ENCODE measurements around the gene SOX12. TPM values are rescaled to one million over a fixed set of nuclear protein-coding genes. Genes with fewer than 3 reads are reported as not detected.
A peak's percentile ranks its signal among the peaks of the same experiment; 100 is the strongest.

The SOX12 gene
- total and polyA plus RNA-seq, 4 donors = 0.67 to 4.2 (median 1.7) TPM

GRCh38 chr20:368915-369314 is 43.6 kb downstream of the SOX12 start:
- TF ChIP-seq, protein P1, sequence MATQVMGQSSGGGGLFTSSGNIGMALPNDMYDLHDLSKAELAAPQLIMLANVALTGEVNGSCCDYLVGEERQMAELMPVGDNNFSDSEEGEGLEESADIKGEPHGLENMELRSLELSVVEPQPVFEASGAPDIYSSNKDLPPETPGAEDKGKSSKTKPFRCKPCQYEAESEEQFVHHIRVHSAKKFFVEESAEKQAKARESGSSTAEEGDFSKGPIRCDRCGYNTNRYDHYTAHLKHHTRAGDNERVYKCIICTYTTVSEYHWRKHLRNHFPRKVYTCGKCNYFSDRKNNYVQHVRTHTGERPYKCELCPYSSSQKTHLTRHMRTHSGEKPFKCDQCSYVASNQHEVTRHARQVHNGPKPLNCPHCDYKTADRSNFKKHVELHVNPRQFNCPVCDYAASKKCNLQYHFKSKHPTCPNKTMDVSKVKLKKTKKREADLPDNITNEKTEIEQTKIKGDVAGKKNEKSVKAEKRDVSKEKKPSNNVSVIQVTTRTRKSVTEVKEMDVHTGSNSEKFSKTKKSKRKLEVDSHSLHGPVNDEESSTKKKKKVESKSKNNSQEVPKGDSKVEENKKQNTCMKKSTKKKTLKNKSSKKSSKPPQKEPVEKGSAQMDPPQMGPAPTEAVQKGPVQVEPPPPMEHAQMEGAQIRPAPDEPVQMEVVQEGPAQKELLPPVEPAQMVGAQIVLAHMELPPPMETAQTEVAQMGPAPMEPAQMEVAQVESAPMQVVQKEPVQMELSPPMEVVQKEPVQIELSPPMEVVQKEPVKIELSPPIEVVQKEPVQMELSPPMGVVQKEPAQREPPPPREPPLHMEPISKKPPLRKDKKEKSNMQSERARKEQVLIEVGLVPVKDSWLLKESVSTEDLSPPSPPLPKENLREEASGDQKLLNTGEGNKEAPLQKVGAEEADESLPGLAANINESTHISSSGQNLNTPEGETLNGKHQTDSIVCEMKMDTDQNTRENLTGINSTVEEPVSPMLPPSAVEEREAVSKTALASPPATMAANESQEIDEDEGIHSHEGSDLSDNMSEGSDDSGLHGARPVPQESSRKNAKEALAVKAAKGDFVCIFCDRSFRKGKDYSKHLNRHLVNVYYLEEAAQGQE (IDR thresholded peaks at IDR 0.05) = no peak
- TF ChIP-seq SP1 (IDR thresholded peaks at IDR 0.05) (no peak), RXRA (IDR thresholded peaks at IDR 0.05) (peak in 1 of 2 donors; percentile 11), JUND (IDR thresholded peaks at IDR 0.05) (no peak), HNF4A (conservative IDR thresholded peaks at IDR 0.05) (peak in 1 of 2 donors; percentile 31), ZBTB33 (IDR thresholded peaks at IDR 0.05) (no peak), MAX (IDR thresholded peaks at IDR 0.05) (no peak), HNF4G (IDR thresholded peaks at IDR 0.05) (no peak), TAF1 (conservative IDR thresholded peaks at IDR 0.05) (no peak), FOXA2 (IDR thresholded peaks at IDR 0.05) (no peak), RAD21 (IDR thresholded peaks at IDR 0.05) (no peak)
- DNase-seq (ENCODE audit: low spot score) = no peak
- H3K36me3 ChIP-seq (ENCODE audit: control insufficient read depth in 4 of 4, insufficient read depth in 3 of 4, low read depth in 1 of 4, low read length in 3 of 4) = no peaks in the 10 kb centered on the region
- peaks cover 14 to 40% (median 29%) of the 10 kb centered on the region in 4 donors for H3K4me1 ChIP-seq (ENCODE audit: control insufficient read depth in 4 of 4, insufficient read depth in 4 of 4, low read length in 3 of 4)
- H3K27me3 ChIP-seq (ENCODE audit: control insufficient read depth in 4 of 4, insufficient read depth in 4 of 4, low read length in 3 of 4) = no peaks in the 10 kb centered on the region
- 86% methylated on average over 4 of the region's 4 CpGs for WGBS
- no peak overlapping the region for H3K27ac ChIP-seq (ENCODE audit: low read depth in 1 of 2, low read length in 2 of 2)
- H3K4me3 ChIP-seq (ENCODE audit: low read depth in 1 of 3, low read length in 3 of 3) = no peak overlapping the region
- H3K9me3 ChIP-seq (ENCODE audit: control insufficient read depth in 4 of 4, low read length in 3 of 4) = no peaks in the 10 kb centered on the region
- no peak overlapping the region for H3K9ac ChIP-seq (ENCODE audit: low read depth in 1 of 2, low read length in 2 of 2)

DNA sequence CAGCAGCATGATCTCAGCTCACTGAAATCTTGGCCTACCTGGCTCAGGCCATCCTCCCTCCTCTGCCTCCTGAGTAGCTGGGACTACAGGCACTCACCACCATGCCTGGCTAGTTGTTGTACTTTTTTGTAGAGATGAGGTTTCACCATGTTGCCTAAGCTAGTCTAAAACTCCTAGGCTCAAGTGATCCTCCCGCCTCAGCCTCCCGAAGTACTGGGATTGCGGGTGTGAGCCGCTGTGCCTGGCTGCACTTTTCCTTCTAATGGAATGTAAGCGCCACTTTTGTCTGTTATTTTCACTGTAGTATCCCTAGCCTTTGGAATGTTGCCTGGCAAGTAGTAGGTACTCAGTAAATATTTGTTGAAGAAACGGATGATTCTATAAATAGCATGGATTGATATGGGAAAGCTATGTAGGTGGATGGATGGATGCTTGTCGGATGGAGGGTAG is 44.8 kb downstream of the SOX12 start:
- H3K36me3 ChIP-seq (ENCODE audit: control insufficient read depth in 4 of 4, insufficient read depth in 3 of 4, low read depth in 1 of 4, low read length in 3 of 4) = no peaks in the 10 kb centered on the region
- H3K27ac ChIP-seq (ENCODE audit: low read depth in 1 of 2, low read length in 2 of 2) = peak overlapping the region; percentile 48 to 91
- no peak for DNase-seq (ENCODE audit: low spot score)
- 40% methylated on average over 7 of the region's 7 CpGs for WGBS
- H3K9ac ChIP-seq (ENCODE audit: low read depth in 1 of 2, low read length in 2 of 2) = peak overlapping the region in 1 of 2 donors; percentile 30
- no peaks in the 10 kb centered on the region for H3K9me3 ChIP-seq (ENCODE audit: control insufficient read depth in 4 of 4, low read length in 3 of 4)
- H3K27me3 ChIP-seq (ENCODE audit: control insufficient read depth in 4 of 4, insufficient read depth in 4 of 4, low read length in 3 of 4) = no peaks in the 10 kb centered on the region
- H3K4me3 ChIP-seq (ENCODE audit: low read depth in 1 of 3, low read length in 3 of 3) = no peak overlapping the region
- peaks cover 12 to 38% (median 29%) of the 10 kb centered on the region in 4 donors for H3K4me1 ChIP-seq (ENCODE audit: control insufficient read depth in 4 of 4, insufficient read depth in 4 of 4, low read length in 3 of 4)
- TF ChIP-seq HNF4G (IDR thresholded peaks at IDR 0.05) = no peak
- TF ChIP-seq EGR1 (IDR thresholded peaks at IDR 0.05; ENCODE audit: low read depth in 2 of 2) = no peak
- TF ChIP-seq NR2F2 (IDR thresholded peaks at IDR 0.05) = no peak
- TF ChIP-seq, protein P2, sequence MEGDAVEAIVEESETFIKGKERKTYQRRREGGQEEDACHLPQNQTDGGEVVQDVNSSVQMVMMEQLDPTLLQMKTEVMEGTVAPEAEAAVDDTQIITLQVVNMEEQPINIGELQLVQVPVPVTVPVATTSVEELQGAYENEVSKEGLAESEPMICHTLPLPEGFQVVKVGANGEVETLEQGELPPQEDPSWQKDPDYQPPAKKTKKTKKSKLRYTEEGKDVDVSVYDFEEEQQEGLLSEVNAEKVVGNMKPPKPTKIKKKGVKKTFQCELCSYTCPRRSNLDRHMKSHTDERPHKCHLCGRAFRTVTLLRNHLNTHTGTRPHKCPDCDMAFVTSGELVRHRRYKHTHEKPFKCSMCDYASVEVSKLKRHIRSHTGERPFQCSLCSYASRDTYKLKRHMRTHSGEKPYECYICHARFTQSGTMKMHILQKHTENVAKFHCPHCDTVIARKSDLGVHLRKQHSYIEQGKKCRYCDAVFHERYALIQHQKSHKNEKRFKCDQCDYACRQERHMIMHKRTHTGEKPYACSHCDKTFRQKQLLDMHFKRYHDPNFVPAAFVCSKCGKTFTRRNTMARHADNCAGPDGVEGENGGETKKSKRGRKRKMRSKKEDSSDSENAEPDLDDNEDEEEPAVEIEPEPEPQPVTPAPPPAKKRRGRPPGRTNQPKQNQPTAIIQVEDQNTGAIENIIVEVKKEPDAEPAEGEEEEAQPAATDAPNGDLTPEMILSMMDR (IDR thresholded peaks at IDR 0.05; ENCODE audit: low read depth, low read length, missing input control) = no peak
- TF ChIP-seq, protein P1 (IDR thresholded peaks at IDR 0.05) = no peak
- no peak for TF ChIP-seq TAF1 (conservative IDR thresholded peaks at IDR 0.05)
- TF ChIP-seq JUND (IDR thresholded peaks at IDR 0.05) = no peak
- TF ChIP-seq, protein P3, sequence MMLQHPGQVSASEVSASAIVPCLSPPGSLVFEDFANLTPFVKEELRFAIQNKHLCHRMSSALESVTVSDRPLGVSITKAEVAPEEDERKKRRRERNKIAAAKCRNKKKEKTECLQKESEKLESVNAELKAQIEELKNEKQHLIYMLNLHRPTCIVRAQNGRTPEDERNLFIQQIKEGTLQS (IDR thresholded peaks at IDR 0.05) = no peak
- no peak for TF ChIP-seq FOXA2 (IDR thresholded peaks at IDR 0.05)
- TF ChIP-seq RXRA (IDR thresholded peaks at IDR 0.05) = peak in 1 of 2 donors; percentile 29
- TF ChIP-seq SP1 (IDR thresholded peaks at IDR 0.05) = peak; percentile 50
- no peak for TF ChIP-seq MAX (IDR thresholded peaks at IDR 0.05)
- TF ChIP-seq HNF4A (conservative IDR thresholded peaks at IDR 0.05) = peak; percentile 35 to 39
- TF ChIP-seq RAD21 (IDR thresholded peaks at IDR 0.05) = peak in 1 of 2 donors; percentile 11
- peak; percentile 28 for TF ChIP-seq YY1 (IDR thresholded peaks at IDR 0.05)
- no peak for TF ChIP-seq ZBTB33 (IDR thresholded peaks at IDR 0.05)
- TF ChIP-seq FOXA1 (IDR thresholded peaks at IDR 0.05) = no peak

All from liver (tissue), 9 donors.